A673 (cell line): ENCODE data around the gene ZDHHC19. TPM values are rescaled to one million over a fixed set of nuclear protein-coding genes. Genes with fewer than 3 reads are reported as not detected.

Source experiments
- BruUV-seq: library from RNA; stranded (reverse); fragments of 400-500 nt; replicated peaks from 2 replicates; lab custom pipeline; 2021; lab: Mats Ljungman, UMichigan
- CTCF ChIA-PET: fragments of 300-600 bp; sonication (Branson Sonifier 250); formaldehyde crosslinking; loops from one replicate; lab custom pipeline; 2022; ENCODE audit warnings: antibody characterized with exemption; lab: Charles Lee
- POLR2A ChIA-PET: fragments of 300-600 bp; sonication (Branson Sonifier 250); formaldehyde crosslinking; loops from one replicate; lab custom pipeline; 2022; ENCODE audit warnings: antibody characterized with exemption; ENCODE audit not compliant: low non-redundant PET; lab: Charles Lee
- DNase-seq: peaks from one replicate; pipeline ENCODE4 v3.0.0-alpha.2; 2015; ENCODE audit warnings: low spot score
- H3K27ac ChIP-seq: fragments of 200-600 bp; sonication (generic); 2 replicates; pipeline ENCODE4 v1.5.1; 2016; ENCODE audit warnings: mixed run types, low read depth, mild to moderate bottlenecking, mixed read lengths, antibody characterized with exemption, low read length; ENCODE audit not compliant: poor library complexity, severe bottlenecking
- H3K27me3 ChIP-seq: fragments of 200-600 bp; sonication (generic); replicated peaks from 2 replicates; pipeline ENCODE4 v1.6.1; 2017; ENCODE audit warnings: mixed run types, low read depth, mild to moderate bottlenecking, mixed read lengths, antibody characterized with exemption, low read length; ENCODE audit not compliant: insufficient read depth, poor library complexity
- H3K36me3 ChIP-seq: fragments of 200-600 bp; sonication (generic); 2 replicates; pipeline ENCODE4 v1.6.1; 2016; ENCODE audit warnings: mixed run types, mild to moderate bottlenecking, mixed read lengths, antibody characterized with exemption, low read length; ENCODE audit not compliant: insufficient read depth, poor library complexity, severe bottlenecking
- H3K4me1 ChIP-seq: fragments of 200-600 bp; sonication (generic); 2 replicates; pipeline ENCODE4 v1.6.1; 2017; ENCODE audit warnings: mixed run types, mild to moderate bottlenecking, mixed read lengths, antibody characterized with exemption, low read length; ENCODE audit not compliant: insufficient read depth, poor library complexity, severe bottlenecking
- H3K4me3 ChIP-seq: fragments of 200-600 bp; sonication (generic); 2 replicates; pipeline ENCODE4 v1.5.1; 2016; ENCODE audit warnings: low read depth, mixed run types, mild to moderate bottlenecking, mixed read lengths, low read length; ENCODE audit not compliant: poor library complexity, severe bottlenecking
- H3K9me3 ChIP-seq: fragments of 200-600 bp; sonication (generic); 2 replicates; pipeline ENCODE4 v1.6.1; 2016; ENCODE audit warnings: mixed run types, low read depth, mild to moderate bottlenecking, mixed read lengths, antibody characterized with exemption, low read length; ENCODE audit not compliant: poor library complexity, severe bottlenecking
- CTCF ChIP-seq: fragments of 300-800, 200-600 bp; sonication (generic); conservative IDR thresholded peaks from 2 replicates; pipeline ENCODE4 v1.5.1; 2017; ENCODE audit warnings: low read depth, mild to moderate bottlenecking, antibody characterized with exemption, low read length, moderate library complexity, mixed read lengths
- EZH2 ChIP-seq: fragments of 200-600 bp; sonication (generic); IDR thresholded peaks from 2 replicates; pipeline ENCODE4 v1.6.1; 2017; ENCODE audit warnings: borderline replicate concordance, low read depth, mild to moderate bottlenecking, mixed read lengths, antibody characterized with exemption, low read length; ENCODE audit not compliant: poor library complexity, severe bottlenecking
- intact Hi-C: fragments of 100-400 bp; cut with micrococcal nuclease; formaldehyde crosslinking; loops from one replicate; pipeline ENCODE4 v1.10.0; 2022; ENCODE audit not compliant: unreplicated experiment
- total RNA-seq: library from RNA; stranded (reverse); gene quantifications from 2 replicates; pipeline ENCODE4 v1.2.3, GENCODE V29; 2021

The ZDHHC19 gene
- total RNA-seq, 1 experiment from 2014 or later, result not detected

- H3K27ac ChIP-seq, result no peak overlapping the region
- intact Hi-C loops, result loop anchor here (5.0 kb wide), 1 partner anchor 176 kb away; no protein-coding TSS in a partner anchor
Observed at GRCh38 chr3:196198081-196198675, 13.0 kb downstream of the ZDHHC19 start.

DNA sequence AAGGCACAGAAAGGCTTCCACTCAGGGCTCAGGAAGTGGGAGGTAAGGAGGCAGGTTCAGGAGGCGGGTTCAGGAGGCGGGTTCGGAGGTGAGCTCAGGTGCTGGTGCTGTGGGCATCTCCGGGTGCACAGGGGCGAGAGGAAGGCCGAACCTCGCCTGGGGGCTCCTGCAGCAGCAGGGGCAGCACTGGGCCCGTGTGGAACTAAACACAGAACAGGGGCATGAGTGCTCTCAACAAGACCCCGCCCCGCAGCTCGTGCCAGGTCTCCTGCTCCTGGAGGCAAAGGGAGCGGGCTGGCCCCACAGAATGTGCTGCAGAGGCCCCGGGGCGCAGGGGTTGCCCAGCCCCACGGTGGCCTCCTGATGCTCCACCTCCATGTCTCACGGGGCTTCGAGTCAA is 13.7 kb downstream of the ZDHHC19 start:
- intact Hi-C loops, result loop anchor here (5.0 kb wide), 1 partner anchor 175 kb away; no protein-coding TSS in a partner anchor

More at GRCh38 chr3:196198081-196198675, 13.0 kb downstream of the ZDHHC19 start:
- ChIA-PET CTCF (no interaction called here), POLR2A (no interaction called here)
- Histone ChIP-seq H3K36me3 (no peaks in the 10 kb centered on the region), H3K27me3 (no peaks in the 10 kb centered on the region), H3K4me3 (no peak overlapping the region), H3K4me1 (no peaks in the 10 kb centered on the region), H3K9me3 (no peaks in the 10 kb centered on the region)
- BruUV-seq, result no TSS peak
- TF ChIP-seq EZH2, result no peak
- no peak for TF ChIP-seq CTCF
- no peak for DNase-seq

DNA sequence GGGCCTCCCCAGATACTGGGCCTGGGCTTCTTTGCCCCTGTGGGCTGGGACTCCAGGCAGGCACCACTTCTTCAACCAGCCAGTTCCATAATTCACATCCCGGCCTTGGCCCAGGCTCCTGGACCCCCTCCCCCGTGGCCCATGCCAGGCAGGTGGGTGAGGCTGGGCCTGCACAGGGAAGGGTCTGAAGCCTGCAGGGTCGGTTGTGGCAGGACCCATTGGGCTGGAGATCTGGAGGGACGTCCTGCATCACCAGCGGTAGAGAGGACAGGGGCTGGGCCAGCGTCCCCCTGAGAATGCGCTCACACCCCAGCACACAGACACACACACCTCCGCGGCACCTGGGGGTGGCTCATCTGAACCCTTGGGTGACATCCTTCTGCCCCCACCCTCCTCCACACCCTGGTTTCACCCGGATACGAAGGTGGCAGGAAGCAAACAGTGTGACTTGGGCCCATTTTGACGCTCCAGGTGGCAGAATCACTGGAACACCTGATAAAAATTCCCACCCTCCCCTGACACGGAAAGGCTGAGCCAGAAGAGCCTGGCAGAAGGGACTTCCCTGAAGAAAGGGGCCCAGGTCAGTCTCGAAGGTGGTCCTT is 15.4 kb downstream of the ZDHHC19 start:
- no peak for DNase-seq
- H3K9me3 ChIP-seq, result no peaks in the 10 kb centered on the region
- ChIA-PET POLR2A (no interaction called here), CTCF (interaction anchor here (0.7 kb wide), 1 partner anchor 122 kb away, joined by 4 read pairs; no protein-coding TSS in a partner anchor)
- H3K27me3 ChIP-seq, result no peaks in the 10 kb centered on the region
- no peaks in the 10 kb centered on the region for H3K4me1 ChIP-seq
- BruUV-seq, result no TSS peak
- H3K4me3 ChIP-seq, result no peak overlapping the region
- intact Hi-C loops, result loop anchor here (1.0 to 5.0 kb wide), 2 partner anchors 122 to 173 kb away; no protein-coding TSS in a partner anchor
- H3K27ac ChIP-seq, result no peak overlapping the region
- no peak for TF ChIP-seq EZH2
- no peak for TF ChIP-seq CTCF
- no peaks in the 10 kb centered on the region for H3K36me3 ChIP-seq

More for the DNA sequence above, 13.7 kb downstream of the ZDHHC19 start:
- no TSS peak for BruUV-seq
- Histone ChIP-seq H3K36me3 (no peaks in the 10 kb centered on the region), H3K4me3 (no peak overlapping the region), H3K9me3 (no peaks in the 10 kb centered on the region), H3K27ac (no peak overlapping the region), H3K4me1 (no peaks in the 10 kb centered on the region), H3K27me3 (no peaks in the 10 kb centered on the region)
- no peak for DNase-seq
- ChIA-PET CTCF (no interaction called here), POLR2A (no interaction called here)
- TF ChIP-seq CTCF (no peak), EZH2 (no peak)
